Naive B cell (primary cell): ENCODE measurements around the gene CRISPLD2. TPM values are rescaled to one million over a fixed set of nuclear protein-coding genes. Genes with fewer than 3 reads are reported as not detected.

ENCODE experiments used
- ATAC-seq, 2 donors: fragments of 150-1000 bp; cut with Tn5 transposase; 2 replicates each; pipeline ENCODE4 v1.10.0; 2021; ENCODE audit warnings: low read depth in 2 of 2, mild to moderate bottlenecking in 2 of 2, moderate library complexity in 2 of 2
- DNase-seq: peaks from one replicate; pipeline ENCODE4 v3.0.0; 2022
- H3K27ac Mint-ChIP-seq, 6 donors: one replicate each; pipeline ENCODE4 v1.8.0; 2020 to 2022; ENCODE audit warnings: mild to moderate bottlenecking in 6 of 6, mixed read lengths in 6 of 6, moderate library complexity in 5 of 6, inconsistent platforms in 2 of 6
- H3K27me3 Mint-ChIP-seq, 3 donors: one replicate each; pipeline ENCODE4 v1.8.0; 2021 to 2022; ENCODE audit warnings: mixed read lengths in 3 of 3, mild to moderate bottlenecking in 1 of 3
- H3K36me3 Mint-ChIP-seq, 2 donors: one replicate each; pipeline ENCODE4 v1.8.0; 2020 to 2022; ENCODE audit warnings: mixed read lengths in 2 of 2, inconsistent platforms in 1 of 2, mild to moderate bottlenecking in 1 of 2
- H3K4me1 Mint-ChIP-seq, 3 donors: one replicate each; pipeline ENCODE4 v1.8.0; 2020 to 2022; ENCODE audit warnings: mixed read lengths in 3 of 3, inconsistent platforms in 1 of 3, mild to moderate bottlenecking in 1 of 3, moderate library complexity in 1 of 3
- H3K4me3 Mint-ChIP-seq, 8 donors: one replicate each; pipeline ENCODE4 v1.8.0; 2020 to 2022; ENCODE audit warnings: mild to moderate bottlenecking in 8 of 8, mixed read lengths in 8 of 8, moderate library complexity in 8 of 8, inconsistent platforms in 2 of 8
- H3K9me3 Mint-ChIP-seq, 7 donors: one replicate each; pipeline ENCODE4 v1.8.0; 2020 to 2022; ENCODE audit warnings: mixed read lengths in 7 of 7, mild to moderate bottlenecking in 5 of 7, inconsistent platforms in 2 of 7, moderate library complexity in 1 of 7
- polyA plus RNA-seq, 6 donors: library from polyadenylated mRNA; unstranded; fragments of 300-500 nt; fragmentation: Illumina TruSeq; gene quantifications; one replicate each; pipeline ENCODE4 v1.2.3, GENCODE V29; 2021; ENCODE audit warnings: low read depth in 6 of 6

The CRISPLD2 gene, protein sequence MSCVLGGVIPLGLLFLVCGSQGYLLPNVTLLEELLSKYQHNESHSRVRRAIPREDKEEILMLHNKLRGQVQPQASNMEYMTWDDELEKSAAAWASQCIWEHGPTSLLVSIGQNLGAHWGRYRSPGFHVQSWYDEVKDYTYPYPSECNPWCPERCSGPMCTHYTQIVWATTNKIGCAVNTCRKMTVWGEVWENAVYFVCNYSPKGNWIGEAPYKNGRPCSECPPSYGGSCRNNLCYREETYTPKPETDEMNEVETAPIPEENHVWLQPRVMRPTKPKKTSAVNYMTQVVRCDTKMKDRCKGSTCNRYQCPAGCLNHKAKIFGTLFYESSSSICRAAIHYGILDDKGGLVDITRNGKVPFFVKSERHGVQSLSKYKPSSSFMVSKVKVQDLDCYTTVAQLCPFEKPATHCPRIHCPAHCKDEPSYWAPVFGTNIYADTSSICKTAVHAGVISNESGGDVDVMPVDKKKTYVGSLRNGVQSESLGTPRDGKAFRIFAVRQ
- polyA plus RNA-seq, result under 1 TPM in 3 of 6 donors, not detected in 3; 0.08 to 0.87 (median 0.32) TPM

DNA sequence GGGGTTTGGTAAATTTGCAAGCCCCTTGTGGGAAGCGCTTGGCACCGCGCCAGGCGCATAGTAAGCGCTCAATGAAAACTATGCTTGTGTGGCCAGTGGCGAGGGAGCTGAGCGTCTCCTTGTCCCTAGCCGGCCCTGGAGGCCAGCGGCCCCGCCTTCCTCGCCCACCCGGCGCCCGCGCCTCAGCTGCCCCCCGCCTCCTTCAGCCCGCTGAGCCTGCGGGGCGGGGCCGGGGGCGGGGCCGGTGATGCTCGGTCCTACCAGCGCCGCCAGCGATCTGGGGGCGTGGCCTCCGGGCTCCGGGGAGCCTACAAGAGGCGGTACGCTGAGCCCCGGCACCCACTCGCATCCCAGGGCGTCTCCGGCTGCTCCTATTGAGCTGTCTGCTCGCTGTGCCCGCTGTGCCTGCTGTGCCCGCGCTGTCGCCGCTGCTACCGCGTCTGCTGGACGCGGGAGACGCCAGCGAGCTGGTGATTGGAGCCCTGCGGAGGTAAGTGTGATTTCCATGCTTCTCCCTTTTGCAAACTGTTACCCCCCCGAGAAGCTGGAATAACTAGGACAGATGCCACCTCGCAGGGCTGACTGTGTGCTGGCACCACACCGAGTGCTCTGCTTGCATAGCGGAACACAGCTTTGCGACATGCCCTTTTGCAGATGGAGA, at the start of gene CRISPLD2:
Gene CRISPLD2 (plus strand): TSS at position 342 of the 661 bp plus-strand sequence. CDS start 18,511 bp downstream, outside the sequence.
- peak; percentile 68 for DNase-seq
- ATAC-seq, result peak; percentile 95 to 98
- peaks cover 30 to 63% (median 48%) of the 10 kb centered on the region in 3 donors for H3K27me3 Mint-ChIP-seq
- peak within 1 kb of the TSS; percentile 29 to 80 (median 74) for H3K4me3 Mint-ChIP-seq
- H3K4me1 Mint-ChIP-seq, result peaks cover 9 to 11% (median 9%) of the 10 kb centered on the region in 3 donors
- no peak within 1 kb of the TSS for H3K27ac Mint-ChIP-seq
- H3K9me3 Mint-ChIP-seq, result peaks cover 0 to 8% (median 2%) of the 10 kb centered on the region in 7 donors
- peaks cover 0 to 8% of the 10 kb centered on the region in 2 donors for H3K36me3 Mint-ChIP-seq

DNA sequence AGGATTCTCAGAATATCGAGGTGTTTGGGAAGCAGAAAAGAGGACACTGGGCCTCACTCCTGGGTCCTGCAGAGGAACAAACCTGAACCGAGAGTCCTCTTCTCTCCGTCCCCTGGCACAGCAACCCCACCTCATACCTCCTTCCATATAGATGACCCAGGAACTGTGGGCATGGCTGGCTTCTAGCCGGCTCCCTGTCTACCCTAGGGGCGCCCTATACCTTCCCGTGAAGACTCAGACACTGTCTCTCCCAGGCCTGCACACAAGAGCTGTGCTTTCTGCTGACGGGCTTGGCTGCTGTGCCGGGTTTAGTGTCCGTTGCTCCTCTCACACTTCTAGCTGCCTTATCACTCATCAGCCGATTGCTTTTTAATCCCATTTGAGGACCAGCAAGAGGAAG, 46.5 kb upstream of the CRISPLD2 start:
- peaks cover 24 to 28% of the 10 kb centered on the region in 2 donors for H3K36me3 Mint-ChIP-seq
- no peak for DNase-seq

DNA sequence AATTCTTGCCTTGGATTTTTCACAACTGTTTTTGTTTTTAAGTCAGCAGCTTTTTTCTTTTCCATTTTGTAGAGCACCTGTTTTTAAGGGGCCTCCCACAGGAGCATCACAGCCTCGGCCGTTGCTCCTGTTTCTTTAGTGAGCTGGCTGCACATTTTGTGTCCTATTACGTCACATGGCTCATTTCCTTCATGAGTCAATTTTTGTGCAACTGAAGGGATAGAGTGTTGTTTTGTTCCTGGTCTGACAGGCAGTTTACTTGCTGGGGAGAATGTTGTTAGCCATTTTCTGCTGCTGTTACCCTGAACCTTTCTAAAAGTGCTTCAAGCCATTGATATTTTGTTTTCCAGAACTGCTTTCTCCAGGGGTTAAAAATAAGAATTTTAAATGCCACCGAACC, 45.0 kb upstream of the CRISPLD2 start:
- H3K4me1 Mint-ChIP-seq, result peaks cover 0 to 4% (median 0%) of the 10 kb centered on the region in 3 donors
- no peaks in the 10 kb centered on the region for H3K9me3 Mint-ChIP-seq
- peaks cover 17 to 18% of the 10 kb centered on the region in 2 donors for H3K36me3 Mint-ChIP-seq
- DNase-seq (no peak), ATAC-seq (no peak)
- H3K4me3 Mint-ChIP-seq, result no peak overlapping the region
- peak overlapping the region in 4 of 6 donors; percentile 7 to 33 (median 26) for H3K27ac Mint-ChIP-seq
- no peaks in the 10 kb centered on the region for H3K27me3 Mint-ChIP-seq

More for the DNA sequence above, 46.5 kb upstream of the CRISPLD2 start:
- no peak for ATAC-seq
- H3K27ac Mint-ChIP-seq, result no peak overlapping the region
- H3K4me1 Mint-ChIP-seq, result peaks cover 0 to 8% (median 0%) of the 10 kb centered on the region in 3 donors
- H3K9me3 Mint-ChIP-seq, result no peaks in the 10 kb centered on the region
- no peak overlapping the region for H3K4me3 Mint-ChIP-seq
- no peaks in the 10 kb centered on the region for H3K27me3 Mint-ChIP-seq

DNA sequence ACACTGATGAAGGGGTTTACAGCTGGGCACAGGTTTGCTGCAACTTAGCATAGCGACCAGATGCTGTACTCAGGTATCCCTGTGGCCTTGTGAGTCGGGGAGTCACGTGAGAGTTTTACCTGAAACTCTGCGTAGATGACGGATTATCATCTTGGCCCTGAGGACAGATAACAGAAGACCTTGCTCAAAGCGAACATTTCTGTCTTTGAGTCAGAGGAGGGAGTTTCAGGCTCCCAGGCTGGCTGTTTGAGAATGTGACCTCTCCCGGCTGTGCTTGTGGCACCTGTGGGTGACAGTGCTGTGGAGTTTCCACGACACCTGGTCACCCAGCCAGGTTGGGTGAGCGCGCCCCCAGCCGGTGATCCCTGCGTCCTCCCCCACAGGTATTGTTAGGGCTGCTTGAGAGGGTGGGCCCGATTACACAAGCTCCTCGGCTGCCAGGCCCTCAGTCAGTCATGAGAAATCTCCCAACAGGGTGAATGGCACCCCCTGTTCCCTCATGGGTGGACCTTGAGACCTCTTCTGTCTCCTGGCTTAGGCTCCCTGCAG, 44.4 kb upstream of the CRISPLD2 start:
- Mint-ChIP-seq H3K27ac (peak overlapping the region in 4 of 6 donors; percentile 7 to 84 (median 35)), H3K36me3 (peaks cover 23% of the 10 kb centered on the region in 2 donors), H3K27me3 (no peaks in the 10 kb centered on the region), H3K9me3 (no peaks in the 10 kb centered on the region), H3K4me3 (no peak overlapping the region), H3K4me1 (peaks cover 0 to 4% (median 0%) of the 10 kb centered on the region in 3 donors)
- ATAC-seq, result no peak
- DNase-seq, result no peak

DNA sequence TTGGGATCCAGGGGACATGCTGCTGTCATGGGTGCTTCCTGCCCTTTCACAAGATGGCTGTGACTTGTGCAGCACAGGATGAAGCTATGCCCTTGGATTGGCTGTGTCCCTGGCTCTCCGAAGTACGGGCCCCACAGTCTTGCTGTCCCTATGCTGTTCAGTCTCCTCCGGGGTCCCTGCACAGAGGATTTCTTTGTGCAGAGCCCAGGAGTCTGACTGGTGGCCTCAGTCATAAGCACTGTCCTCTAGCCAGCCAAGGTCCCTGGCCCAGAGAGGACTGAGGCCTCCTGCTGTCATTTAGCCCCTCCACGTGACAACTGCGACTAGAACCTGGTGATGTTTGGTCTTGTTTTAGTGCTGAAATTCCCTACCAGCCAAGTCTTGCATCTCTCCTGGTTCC, 42.4 kb upstream of the CRISPLD2 start:
- no peaks in the 10 kb centered on the region for H3K27me3 Mint-ChIP-seq
- ATAC-seq (no peak), DNase-seq (no peak)
- H3K36me3 Mint-ChIP-seq, result peaks cover 24 to 26% of the 10 kb centered on the region in 2 donors
- H3K4me3 Mint-ChIP-seq, result peak overlapping the region in 1 of 8 donors; percentile 49
- H3K4me1 Mint-ChIP-seq, result peaks cover 0 to 4% (median 0%) of the 10 kb centered on the region in 3 donors
- H3K9me3 Mint-ChIP-seq, result no peaks in the 10 kb centered on the region
- no peak overlapping the region for H3K27ac Mint-ChIP-seq

DNA sequence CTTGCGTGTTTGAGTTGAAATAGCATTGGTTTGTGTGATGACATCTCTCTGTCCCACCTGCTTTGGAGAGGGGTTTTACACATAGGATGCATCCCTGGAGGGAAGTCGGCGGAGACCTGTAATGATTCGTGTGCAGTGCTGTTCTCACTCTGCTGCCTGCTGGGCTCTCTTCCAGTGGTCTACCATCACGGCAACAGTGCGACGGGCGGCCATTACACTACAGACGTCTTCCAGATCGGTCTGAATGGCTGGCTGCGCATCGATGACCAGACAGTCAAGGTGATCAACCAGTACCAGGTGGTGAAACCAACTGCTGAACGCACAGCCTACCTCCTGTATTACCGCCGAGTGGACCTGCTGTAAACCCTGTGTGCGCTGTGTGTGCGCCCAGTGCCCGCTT, 41.1 kb upstream of the CRISPLD2 start:
- Mint-ChIP-seq H3K27ac (peak overlapping the region in 1 of 6 donors; percentile 47), H3K4me1 (peaks cover 0 to 4% (median 0%) of the 10 kb centered on the region in 3 donors), H3K27me3 (no peaks in the 10 kb centered on the region), H3K36me3 (peaks cover 24 to 26% of the 10 kb centered on the region in 2 donors), H3K9me3 (no peaks in the 10 kb centered on the region), H3K4me3 (no peak overlapping the region)
- ATAC-seq, result no peak
- DNase-seq, result no peak

DNA sequence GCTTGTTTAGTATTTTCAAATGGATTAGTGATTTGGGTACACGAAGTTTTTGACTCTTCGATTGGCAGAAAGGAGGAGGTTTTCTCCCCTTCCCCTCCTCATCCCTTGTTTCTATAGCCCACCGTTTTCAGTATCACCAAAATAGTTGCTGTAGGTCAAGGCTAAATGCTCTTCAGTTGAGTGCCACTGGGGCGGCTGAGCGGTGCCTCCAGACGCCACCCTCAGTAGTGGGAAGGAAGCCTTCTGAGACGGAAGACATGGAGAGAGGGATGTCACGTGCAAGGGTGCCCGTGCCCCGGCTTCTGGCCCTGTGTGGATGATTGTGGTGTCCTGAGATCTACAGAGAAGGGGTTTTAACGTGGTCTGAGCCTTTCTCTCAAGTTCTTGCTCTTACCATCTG, 39.7 kb upstream of the CRISPLD2 start:
- no peak for DNase-seq
- H3K4me3 Mint-ChIP-seq, result no peak overlapping the region
- no peak for ATAC-seq
- H3K27me3 Mint-ChIP-seq, result no peaks in the 10 kb centered on the region
- H3K27ac Mint-ChIP-seq, result peak overlapping the region in 1 of 6 donors; percentile 58
- peaks cover 21 to 24% of the 10 kb centered on the region in 2 donors for H3K36me3 Mint-ChIP-seq
- peaks cover 0 to 4% (median 0%) of the 10 kb centered on the region in 3 donors for H3K4me1 Mint-ChIP-seq
- no peaks in the 10 kb centered on the region for H3K9me3 Mint-ChIP-seq

DNA sequence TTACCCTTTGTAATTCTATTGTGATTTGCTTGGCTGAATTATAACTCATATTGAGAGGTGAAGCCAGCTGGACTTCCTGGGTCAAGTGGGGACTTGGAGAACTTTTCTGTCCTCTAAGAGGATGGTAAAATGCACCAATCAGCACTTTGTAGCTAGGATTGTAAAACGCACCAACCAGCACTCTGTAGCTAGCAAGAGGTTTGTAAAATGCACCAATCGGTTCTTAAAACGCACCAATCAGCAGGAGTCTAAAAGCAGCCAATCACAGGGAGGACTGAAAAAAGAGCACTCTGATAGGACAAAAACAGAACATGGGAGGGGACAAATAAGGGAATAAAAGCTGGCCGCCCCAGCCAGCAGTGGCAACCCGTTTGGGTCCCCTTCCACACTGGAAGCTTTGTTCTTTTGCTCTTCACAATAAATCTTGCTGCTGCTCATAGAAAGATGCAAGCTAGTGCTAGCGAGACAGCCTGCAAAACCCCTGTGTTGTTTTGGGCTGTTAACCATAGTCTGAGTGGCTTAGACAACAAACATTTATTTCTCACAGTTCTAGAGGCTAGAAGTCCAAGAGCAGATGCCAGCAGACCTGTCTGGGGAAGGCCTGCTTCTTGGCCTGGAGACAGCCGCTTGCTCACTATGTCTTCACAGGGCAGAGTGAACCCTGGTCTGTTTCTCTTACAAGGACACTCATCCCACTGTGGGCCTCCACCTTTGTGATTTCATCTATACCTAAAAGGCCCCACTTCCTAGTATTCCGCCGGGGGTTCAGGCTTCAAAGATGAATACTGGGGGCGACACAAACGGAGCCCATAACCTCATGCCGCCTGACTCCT, 39.0 kb upstream of the CRISPLD2 start:
- peak overlapping the region in 1 of 6 donors; percentile 58 for H3K27ac Mint-ChIP-seq

DNA sequence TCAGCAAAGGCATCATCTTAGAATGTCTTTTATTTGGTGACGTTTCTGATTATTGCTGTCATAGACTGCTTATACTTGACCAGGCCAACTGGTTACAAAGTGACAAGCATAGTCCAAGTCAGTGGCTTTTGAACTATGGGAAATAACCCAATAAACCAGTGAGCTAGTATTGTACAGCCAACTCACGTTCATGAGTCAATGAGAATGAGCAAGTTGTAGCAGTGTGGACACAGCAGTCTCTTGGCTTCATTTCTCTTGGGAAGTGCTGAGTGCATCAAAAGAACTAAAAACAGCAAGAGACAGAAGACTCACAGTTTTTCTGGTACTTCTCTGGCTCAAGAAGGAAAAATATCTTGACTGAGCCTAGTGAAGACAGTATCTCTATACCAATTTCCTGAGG, 36.9 kb upstream of the CRISPLD2 start:
- H3K4me1 Mint-ChIP-seq, result no peaks in the 10 kb centered on the region
- no peak overlapping the region for H3K4me3 Mint-ChIP-seq
- ATAC-seq (no peak), DNase-seq (no peak)
- H3K36me3 Mint-ChIP-seq, result peaks cover 11 to 14% of the 10 kb centered on the region in 2 donors
- peak overlapping the region in 1 of 6 donors; percentile 33 for H3K27ac Mint-ChIP-seq
- no peaks in the 10 kb centered on the region for H3K27me3 Mint-ChIP-seq
- H3K9me3 Mint-ChIP-seq, result no peaks in the 10 kb centered on the region

More for the DNA sequence above, 39.0 kb upstream of the CRISPLD2 start:
- ATAC-seq, result no peak
- no peak overlapping the region for H3K4me3 Mint-ChIP-seq
- no peak for DNase-seq
- H3K4me1 Mint-ChIP-seq, result peaks cover 0 to 2% (median 0%) of the 10 kb centered on the region in 3 donors
- H3K9me3 Mint-ChIP-seq, result no peaks in the 10 kb centered on the region
- H3K36me3 Mint-ChIP-seq, result peaks cover 16 to 19% of the 10 kb centered on the region in 2 donors
- H3K27me3 Mint-ChIP-seq, result no peaks in the 10 kb centered on the region

DNA sequence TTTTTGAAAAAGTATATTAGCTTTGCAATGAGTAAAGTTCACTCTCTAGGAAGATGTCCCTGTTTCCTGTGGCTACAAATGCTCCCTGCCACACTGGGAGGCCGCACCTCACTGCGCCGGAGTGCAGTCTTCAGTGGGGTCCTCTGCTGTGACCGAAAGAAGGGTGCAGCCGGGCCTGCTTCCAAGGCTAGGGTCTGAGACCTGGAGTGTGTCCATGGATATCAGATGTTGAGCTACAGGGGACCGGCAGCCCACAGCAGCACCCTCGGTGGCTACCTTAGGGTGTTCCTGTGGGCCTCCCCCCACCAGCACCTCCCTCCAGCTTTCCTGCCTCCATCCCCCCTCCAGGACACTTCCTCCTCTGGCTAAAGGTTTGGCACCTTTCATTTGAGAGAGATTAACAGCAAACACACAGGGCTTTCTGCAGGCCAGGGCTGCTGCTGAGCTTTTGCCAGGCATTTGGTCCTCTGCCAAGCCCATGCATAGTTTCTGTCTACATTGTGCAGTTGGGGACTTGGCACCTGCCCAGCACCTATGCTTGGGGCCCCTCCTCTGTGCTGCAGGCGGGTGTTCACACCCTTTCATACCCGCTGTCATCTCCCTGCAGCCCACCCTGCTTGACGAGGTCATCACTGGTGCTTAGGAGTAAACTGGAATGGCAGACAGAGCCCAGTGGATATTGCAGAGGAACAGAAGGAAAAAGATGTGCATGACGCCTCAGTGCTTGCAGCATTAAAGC, 33.8 kb upstream of the CRISPLD2 start:
- Mint-ChIP-seq H3K36me3 (peaks cover 0 to 7% of the 10 kb centered on the region in 2 donors), H3K4me1 (no peaks in the 10 kb centered on the region), H3K9me3 (no peaks in the 10 kb centered on the region), H3K27me3 (no peaks in the 10 kb centered on the region), H3K4me3 (no peak overlapping the region), H3K27ac (peak overlapping the region in 1 of 6 donors; percentile 63)
- ATAC-seq (no peak), DNase-seq (no peak)

DNA sequence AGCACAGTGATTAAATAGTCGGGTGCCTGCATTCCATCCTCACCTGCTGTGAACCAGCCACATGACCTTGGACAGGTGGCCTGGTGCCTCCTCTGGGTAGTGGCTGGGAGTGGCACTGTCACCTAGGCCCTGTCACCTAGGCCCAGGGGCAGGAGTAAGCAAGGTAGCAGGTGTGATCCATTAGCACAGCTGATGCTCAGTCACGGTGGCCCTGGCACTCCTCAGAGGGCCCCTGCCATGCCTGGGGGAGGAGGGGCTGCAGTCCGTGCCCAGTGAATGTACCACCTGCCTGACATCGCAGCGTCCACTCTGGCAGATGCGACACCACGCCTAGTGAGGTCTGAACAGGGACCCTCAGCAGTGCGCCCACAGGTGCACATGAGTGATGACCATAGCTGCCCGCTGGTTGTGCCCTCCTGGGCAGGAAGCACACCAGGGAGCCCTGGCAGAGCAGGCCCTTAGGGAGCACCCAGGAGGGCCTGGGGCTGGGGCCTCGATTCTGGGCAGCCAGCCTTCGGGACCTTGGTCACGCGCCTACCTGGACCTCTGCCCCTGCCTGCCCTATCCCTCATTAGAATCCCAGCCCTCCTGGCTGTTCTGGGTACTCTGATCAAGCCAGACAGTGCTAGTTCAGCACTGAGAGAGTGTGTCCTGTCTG, 33.1 kb upstream of the CRISPLD2 start:
- Mint-ChIP-seq H3K9me3 (no peaks in the 10 kb centered on the region), H3K27me3 (no peaks in the 10 kb centered on the region), H3K27ac (peak overlapping the region in 1 of 6 donors; percentile 37), H3K36me3 (peaks cover 3 to 7% of the 10 kb centered on the region in 2 donors), H3K4me1 (no peaks in the 10 kb centered on the region), H3K4me3 (peak overlapping the region in 1 of 8 donors; percentile 52)
- DNase-seq (no peak), ATAC-seq (no peak)

DNA sequence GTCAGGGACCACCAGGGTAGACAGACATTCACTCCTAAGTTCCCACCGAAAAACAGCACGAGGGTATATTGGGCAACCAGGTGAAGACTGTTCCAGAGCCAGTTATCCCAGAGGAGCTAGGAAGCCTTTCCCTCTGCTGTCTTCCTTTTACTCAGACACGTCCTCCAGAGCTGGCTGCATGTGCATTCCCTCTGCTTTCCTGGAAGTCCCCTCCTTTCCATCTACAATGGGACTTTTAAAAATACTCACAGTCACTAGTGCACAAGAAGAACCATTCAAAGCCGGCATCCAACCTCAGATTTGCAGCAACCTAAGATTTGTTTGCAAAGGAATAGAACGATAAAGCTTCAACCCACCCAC, 32.5 kb upstream of the CRISPLD2 start:
- Mint-ChIP-seq H3K4me3 (peak overlapping the region in 1 of 8 donors; percentile 52), H3K27me3 (no peaks in the 10 kb centered on the region), H3K36me3 (peaks cover 4 to 7% of the 10 kb centered on the region in 2 donors), H3K4me1 (no peaks in the 10 kb centered on the region), H3K27ac (peak overlapping the region in 1 of 6 donors; percentile 37), H3K9me3 (no peaks in the 10 kb centered on the region)
- no peak for DNase-seq
- ATAC-seq, result no peak
